Hepatocyte (in vitro differentiated cells): ENCODE results near the gene MRPL39.

Experiments used
- CTCF ChIP-seq: fragments of 200-600 bp; sonication (generic); IDR thresholded peaks from 2 replicates; pipeline ENCODE4 v1.5.1; 2016; ENCODE audit warnings: antibody characterized with exemption, mild to moderate bottlenecking; ENCODE audit not compliant: poor library complexity
- EZH2 ChIP-seq: fragments of 200-600 bp; sonication (generic); IDR thresholded peaks from 2 replicates; pipeline ENCODE4 v1.6.1; 2016; ENCODE audit warnings: antibody characterized with exemption, mild to moderate bottlenecking, borderline replicate concordance
- EZH2phosphoT487 ChIP-seq: fragments of 200-600 bp; sonication (generic); IDR thresholded peaks from one replicate; pipeline ENCODE4 v1.6.1; 2018; ENCODE audit warnings: antibody characterized with exemption, mild to moderate bottlenecking, low read depth, moderate library complexity; ENCODE audit not compliant: unreplicated experiment, severe bottlenecking

DNA sequence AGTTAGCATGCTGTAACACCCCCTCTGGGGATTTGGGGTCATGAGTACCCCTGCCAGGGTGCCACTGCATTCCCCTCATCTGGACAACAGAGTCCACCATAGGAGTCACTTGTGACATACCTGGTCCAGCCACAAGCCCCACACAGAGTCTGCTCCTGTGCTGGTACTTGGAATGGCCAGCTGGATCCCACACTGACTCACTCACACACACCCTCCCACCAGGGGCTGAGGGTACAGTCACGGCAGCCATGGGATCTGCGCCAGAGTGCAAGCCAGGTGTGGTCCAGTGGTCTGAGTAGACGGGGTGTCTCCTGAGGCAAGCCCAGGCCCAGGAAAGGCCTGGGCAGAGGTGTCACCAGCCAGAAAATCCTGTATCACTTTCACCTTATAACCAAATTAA is 67.7 kb downstream of the MRPL39 start:
- TF ChIP-seq EZH2phosphoT487 (no peak), CTCF (no peak), EZH2 (no peak)
